Thoracic aorta endothelial cell (primary cell): ENCODE results near the gene TRPV2. TPM values are rescaled to one million over a fixed set of nuclear protein-coding genes. Genes with fewer than 3 reads are reported as not detected.

ENCODE experiments used
- small RNA-seq: library from RNA; depleted of rRNA; stranded (forward); fragments of <200 nt; gene quantifications from one replicate; pipeline ENCODE3, GENCODE V24; 2012
- total RNA-seq: library from RNA; depleted of rRNA; stranded (reverse); fragments of >200 nt; gene quantifications from 2 replicates; pipeline ENCODE4 v1.2.3, GENCODE V29; 2012

TRPV2 gene
- total RNA-seq, result 7.8 and 35.9 TPM in 2 replicates

GRCh38 chr17:16415031-16415924 lies at the start of gene TRPV2:
TRPV2 (plus strand) TSS chr17:16415571; CDS start chr17:16417669, 2,098 bp downstream.

GRCh38 chr17:16380640-16381495 lies 34.5 kb upstream of the TRPV2 start, which contains the start of gene UBB:
UBB (plus strand) TSS chr17:16381091; CDS start chr17:16381908, 817 bp downstream.

Small RNA genes within 50 kb of the gene (small RNA-seq; reads per million reads assigned to genes)
- gene SNORD49A (not detected), gene SNORD65 (not detected)

Other genes starting within 250 kb of the TRPV2 start
- gene NCOR1, start 200.0 kb upstream of the TRPV2 start, total RNA-seq, result 145 and 165 TPM in 2 replicates
- gene PIGL, start 198.4 kb upstream of the TRPV2 start, total RNA-seq, result 22.1 and 33.5 TPM in 2 replicates
- 26.2 and 38.4 TPM in 2 replicates for gene CENPV, start 62.1 kb upstream of the TRPV2 start, total RNA-seq
- 1,166 and 1,236 TPM in 2 replicates for gene UBB, start 34.5 kb upstream of the TRPV2 start, total RNA-seq
- 1.6 TPM in 2 replicates for gene LRRC75A, start 76.6 kb downstream of the TRPV2 start, total RNA-seq
- gene ZNF287, start 153.6 kb downstream of the TRPV2 start, total RNA-seq, result 3.5 and 3.6 TPM in 2 replicates
- 5.6 and 6.6 TPM in 2 replicates for gene ZNF624, start 238.3 kb downstream of the TRPV2 start, total RNA-seq